Trophoblast cell (in vitro differentiated cells and primary cell): Measurements from ENCODE around the gene DYNC2H1.

Source experiments
- DNase-seq, 2 donors: peaks; one replicate each; pipeline ENCODE4 v3.0.0-alpha.2; 2016
- H2AFZ ChIP-seq: 2 replicates; pipeline ENCODE4 v1.6.1; 2013; ENCODE audit warnings: low read length, moderate library complexity, mild to moderate bottlenecking; ENCODE audit not compliant: insufficient read depth, poor library complexity
- H2AK5ac ChIP-seq: 2 replicates; pipeline ENCODE4 v1.6.1; 2013; ENCODE audit warnings: mild to moderate bottlenecking, low read length
- H2BK120ac ChIP-seq: 2 replicates; pipeline ENCODE4 v1.6.1; 2013; ENCODE audit warnings: low read length, mild to moderate bottlenecking, moderate library complexity; ENCODE audit not compliant: insufficient read depth, poor library complexity
- H2BK12ac ChIP-seq: 2 replicates; pipeline ENCODE4 v1.6.1; 2013; ENCODE audit warnings: mild to moderate bottlenecking, low read length, moderate library complexity
- H2BK5ac ChIP-seq: 2 replicates; pipeline ENCODE4 v1.6.1; 2013; ENCODE audit warnings: low read length, low read depth, moderate library complexity, mild to moderate bottlenecking; ENCODE audit not compliant: poor library complexity
- H3K14ac ChIP-seq: 2 replicates; pipeline ENCODE4 v1.6.1; 2013; ENCODE audit warnings: mild to moderate bottlenecking, low read length
- H3K18ac ChIP-seq: 2 replicates; pipeline ENCODE4 v1.6.1; 2013; ENCODE audit warnings: mild to moderate bottlenecking, low read length
- H3K23ac ChIP-seq: 2 replicates; pipeline ENCODE4 v1.6.1; 2013; ENCODE audit warnings: low read length
- H3K27ac ChIP-seq: 2 replicates; pipeline ENCODE4 v1.5.1; 2013; ENCODE audit warnings: low read depth, mild to moderate bottlenecking, inconsistent platforms, low read length, moderate library complexity
- H3K27me3 ChIP-seq: 2 replicates; pipeline ENCODE4 v1.6.1; 2013; ENCODE audit warnings: inconsistent platforms, mild to moderate bottlenecking, low read length, moderate library complexity; ENCODE audit not compliant: insufficient read depth
- H3K36me3 ChIP-seq, 2 experiments: 1 replicate in 1 of 2; 2 replicates in 1 of 2; pipeline ENCODE4 v1.6.1; 2013; ENCODE audit warnings: low read length in 2 of 2, mild to moderate bottlenecking in 2 of 2, moderate library complexity in 1 of 2; ENCODE audit not compliant: insufficient read depth in 2 of 2, control insufficient read depth in 1 of 2
- H3K4ac ChIP-seq: 2 replicates; pipeline ENCODE4 v1.6.1; 2013; ENCODE audit warnings: low read depth, mild to moderate bottlenecking, low read length, moderate library complexity
- H3K4me1 ChIP-seq, 2 experiments: 1 replicate in 1 of 2; 2 replicates in 1 of 2; pipeline ENCODE4 v1.6.1; 2013; ENCODE audit warnings: low read length in 2 of 2, mild to moderate bottlenecking in 2 of 2, moderate library complexity in 1 of 2; ENCODE audit not compliant: insufficient read depth in 2 of 2, control insufficient read depth in 1 of 2
- H3K4me2 ChIP-seq: 2 replicates; pipeline ENCODE4 v1.6.1; 2013; ENCODE audit warnings: inconsistent platforms, mild to moderate bottlenecking, low read length, moderate library complexity
- H3K4me3 ChIP-seq: 2 replicates; pipeline ENCODE4 v1.5.1; 2013; ENCODE audit warnings: mild to moderate bottlenecking, low read depth, low read length, inconsistent platforms
- H3K79me1 ChIP-seq: one replicate; pipeline ENCODE4 v1.6.1; 2013; ENCODE audit warnings: low read length
- H3K79me2 ChIP-seq: 2 replicates; pipeline ENCODE4 v1.6.1; 2013; ENCODE audit warnings: low read length, mild to moderate bottlenecking; ENCODE audit not compliant: control insufficient read depth, insufficient read depth, poor library complexity
- H3K9ac ChIP-seq: 2 replicates; pipeline ENCODE4 v1.6.1; 2013; ENCODE audit warnings: mild to moderate bottlenecking, low read length
- H3K9me3 ChIP-seq: 2 replicates; pipeline ENCODE4 v1.6.1; 2013; ENCODE audit warnings: low read depth, mild to moderate bottlenecking, control low read depth, inconsistent platforms, low read length; ENCODE audit not compliant: insufficient read depth
- H4K12ac ChIP-seq: 2 replicates; pipeline ENCODE4 v1.6.1; 2013; ENCODE audit warnings: low read depth, mild to moderate bottlenecking, low read length, moderate library complexity
- H4K8ac ChIP-seq: 2 replicates; pipeline ENCODE4 v1.6.1; 2013; ENCODE audit warnings: low read depth, mild to moderate bottlenecking, low read length, moderate library complexity
- H4K91ac ChIP-seq: one replicate; pipeline ENCODE4 v1.6.1; 2013; ENCODE audit warnings: low read depth, mild to moderate bottlenecking, low read length, moderate library complexity
- WGBS: extraction: QIAGEN DNeasy Blood & Tissue Kit; methylation state at CpG from one replicate; pipeline ENCODE4 v1.1.7; 2013; ENCODE audit warnings: missing lambda C conversion rate; ENCODE audit not compliant: insufficient read length, insufficient coverage; ENCODE audit errors: extremely low coverage; 5-methylcytosine and 5-hydroxymethylcytosine counted together

Gene DYNC2H1

GRCh38 chr11:103340956-103341355 lies 231.7 kb downstream of the DYNC2H1 start:
- no peak overlapping the region for H3K18ac ChIP-seq
- no peak overlapping the region for H3K23ac ChIP-seq
- H3K27ac ChIP-seq, result no peak overlapping the region
- no peak overlapping the region for H2AK5ac ChIP-seq
- no peak overlapping the region for H2BK120ac ChIP-seq
- H3K27me3 ChIP-seq, result no peaks in the 10 kb centered on the region
- H3K9ac ChIP-seq, result no peak overlapping the region
- H3K14ac ChIP-seq, result no peak overlapping the region
- no peak overlapping the region for H3K4me3 ChIP-seq
- no peaks in the 10 kb centered on the region for H3K4me1 ChIP-seq
- no peak overlapping the region for H4K12ac ChIP-seq
- H3K79me1 ChIP-seq, result no peaks in the 10 kb centered on the region
- no peak overlapping the region for H3K4me2 ChIP-seq
- H4K8ac ChIP-seq, result no peak overlapping the region
- H2BK12ac ChIP-seq, result no peak overlapping the region
- no peak for DNase-seq
- no CpG with 5 or more reads among the region's 1 CpG for WGBS
- H2AFZ ChIP-seq, result no peak overlapping the region
- no peak overlapping the region for H4K91ac ChIP-seq
- no peaks in the 10 kb centered on the region for H3K9me3 ChIP-seq
- no peak overlapping the region for H2BK5ac ChIP-seq
- no peaks in the 10 kb centered on the region for H3K79me2 ChIP-seq
- no peaks in the 10 kb centered on the region for H3K36me3 ChIP-seq
- H3K4ac ChIP-seq, result no peak overlapping the region

- WGBS, result no CpG with 5 or more reads among the region's 4 CpGs
- DNase-seq, result no peak
Observed at GRCh38 chr11:103344886-103345285, 235.7 kb downstream of the DYNC2H1 start.

GRCh38 chr11:103349595-103349994 lies 240.4 kb downstream of the DYNC2H1 start:
- H3K18ac ChIP-seq, result no peak overlapping the region
- H3K79me2 ChIP-seq, result no peaks in the 10 kb centered on the region
- H2BK120ac ChIP-seq, result no peak overlapping the region
- H3K79me1 ChIP-seq, result no peaks in the 10 kb centered on the region
- no peak overlapping the region for H3K14ac ChIP-seq
- H3K23ac ChIP-seq, result no peak overlapping the region
- no peak overlapping the region for H3K9ac ChIP-seq
- DNase-seq, result no peak
- H3K36me3 ChIP-seq, result no peaks in the 10 kb centered on the region
- H3K27me3 ChIP-seq, result no peaks in the 10 kb centered on the region
- WGBS, result no CpG with 5 or more reads among the region's 2 CpGs
- H3K4me1 ChIP-seq, result no peaks in the 10 kb centered on the region
- H4K12ac ChIP-seq, result no peak overlapping the region
- H3K9me3 ChIP-seq, result no peaks in the 10 kb centered on the region
- H4K91ac ChIP-seq, result no peak overlapping the region
- H3K27ac ChIP-seq, result no peak overlapping the region
- H2AFZ ChIP-seq, result no peak overlapping the region
- H3K4ac ChIP-seq, result no peak overlapping the region
- no peak overlapping the region for H2BK5ac ChIP-seq
- no peak overlapping the region for H3K4me3 ChIP-seq
- no peak overlapping the region for H3K4me2 ChIP-seq
- no peak overlapping the region for H4K8ac ChIP-seq
- no peak overlapping the region for H2AK5ac ChIP-seq
- H2BK12ac ChIP-seq, result no peak overlapping the region

More at GRCh38 chr11:103344886-103345285, 235.7 kb downstream of the DYNC2H1 start:
- Histone ChIP-seq H3K79me2 (no peaks in the 10 kb centered on the region), H4K8ac (no peak overlapping the region), H4K12ac (no peak overlapping the region), H2AK5ac (no peak overlapping the region), H2BK5ac (no peak overlapping the region), H3K9ac (no peak overlapping the region), H4K91ac (no peak overlapping the region), H3K36me3 (no peaks in the 10 kb centered on the region), H3K4me1 (no peaks in the 10 kb centered on the region), H3K79me1 (no peaks in the 10 kb centered on the region), H3K4ac (no peak overlapping the region), H3K4me3 (no peak overlapping the region), H3K18ac (no peak overlapping the region), H3K9me3 (no peaks in the 10 kb centered on the region), H2BK12ac (no peak overlapping the region), H2AFZ (no peak overlapping the region), H2BK120ac (no peak overlapping the region), H3K23ac (no peak overlapping the region), H3K14ac (no peak overlapping the region), H3K27me3 (no peaks in the 10 kb centered on the region), H3K4me2 (no peak overlapping the region), H3K27ac (no peak overlapping the region)

- Histone ChIP-seq H3K9me3 (no peaks in the 10 kb centered on the region), H3K4me2 (no peak overlapping the region), H3K14ac (no peak overlapping the region), H2BK120ac (no peak overlapping the region), H2AK5ac (no peak overlapping the region), H3K23ac (no peak overlapping the region), H3K79me2 (no peaks in the 10 kb centered on the region), H4K8ac (no peak overlapping the region), H4K12ac (no peak overlapping the region), H3K4ac (no peak overlapping the region), H2BK5ac (no peak overlapping the region), H2BK12ac (no peak overlapping the region), H3K4me3 (no peak overlapping the region), H2AFZ (no peak overlapping the region), H4K91ac (no peak overlapping the region), H3K27me3 (no peaks in the 10 kb centered on the region), H3K18ac (no peak overlapping the region), H3K79me1 (no peaks in the 10 kb centered on the region), H3K36me3 (no peaks in the 10 kb centered on the region), H3K4me1 (no peaks in the 10 kb centered on the region), H3K9ac (no peak overlapping the region), H3K27ac (no peak overlapping the region)
- DNase-seq, result no peak
Observed at GRCh38 chr11:103354656-103355055, 245.4 kb downstream of the DYNC2H1 start.
